Endothelial cell of umbilical vein (primary cell): ENCODE data around the gene NDUFAF2. TPM values are rescaled to one million over a fixed set of nuclear protein-coding genes. Genes with fewer than 3 reads are reported as not detected.

Experiments used
- BruUV-seq: library from RNA; stranded (reverse); fragments of 400-500 nt; replicated peaks from 2 replicates; lab custom pipeline; 2021; lab: Mats Ljungman, UMichigan
- CTCF ChIA-PET: fragments of 300-600, 350-600 bp; sonication (Branson Sonifier 250); formaldehyde crosslinking; loops from one replicate; lab custom pipeline; 2021; ENCODE audit warnings: antibody characterized with exemption, inconsistent platforms; lab: Charles Lee
- POLR2A ChIA-PET: fragments of 300-600, 350-600 bp; sonication (Branson Sonifier 250); formaldehyde crosslinking; loops from one replicate; lab custom pipeline; 2021; ENCODE audit warnings: antibody characterized with exemption, inconsistent platforms; lab: Charles Lee
- DNase-seq: peaks from one replicate; pipeline ENCODE4 v3.0.0-alpha.2; 2011; ENCODE audit warnings: low read depth, low spot score
- FAIRE-seq: peaks from 2 replicates; lab custom pipeline; 2011; peaks lifted over from hg19 to GRCh38; lab: Jason Lieb, UNC
- H2AFZ ChIP-seq: 2 replicates; pipeline ENCODE4 v1.6.0; 2012; ENCODE audit warnings: low read depth, low read length, control low read depth, inconsistent platforms
- H3K27ac ChIP-seq: 2 replicates; pipeline ENCODE4 v1.5.1; 2011; ENCODE audit warnings: low read depth, mild to moderate bottlenecking, control low read depth, low read length, moderate library complexity; ENCODE audit not compliant: insufficient read depth
- H3K27me3 ChIP-seq, 2 experiments: 2 replicates each; pipeline versions ENCODE4 v1.6.0 to v1.6.1; 2011; ENCODE audit warnings: low read length in 2 of 2, mixed read lengths in 1 of 2; ENCODE audit not compliant: control insufficient read depth in 2 of 2, insufficient read depth in 2 of 2
- H3K36me3 ChIP-seq, 2 experiments: 2 replicates in 1 of 2; 3 replicates in 1 of 2; pipeline ENCODE4 v1.5.1; 2011; ENCODE audit warnings: low read length in 2 of 2, mild to moderate bottlenecking in 1 of 2, moderate library complexity in 1 of 2; ENCODE audit not compliant: control insufficient read depth in 2 of 2, insufficient read depth in 2 of 2; ENCODE audit errors: extremely low read depth in 1 of 2
- H3K4me1 ChIP-seq: 3 replicates; pipeline ENCODE4 v1.5.1; 2011; ENCODE audit warnings: mild to moderate bottlenecking, low read length; ENCODE audit not compliant: control insufficient read depth, insufficient read depth; ENCODE audit errors: extremely low read depth
- H3K4me2 ChIP-seq: 2 replicates; pipeline ENCODE4 v1.6.1; 2011; ENCODE audit warnings: low read length, control low read depth, mixed read lengths; ENCODE audit not compliant: insufficient read depth
- H3K4me3 ChIP-seq, 3 experiments: fragments of 200-600 bp in 1 of 3; sonication (generic), shearing (Covaris generic) in 1 of 3; replicated peaks in 1 of 3; 2 replicates each; pipeline ENCODE4 v1.5.1; 2011 to 2016; ENCODE audit warnings: control low read depth in 3 of 3, low read length in 3 of 3, mild to moderate bottlenecking in 2 of 3, inconsistent platforms in 1 of 3, low read depth in 1 of 3, moderate library complexity in 1 of 3; ENCODE audit not compliant: insufficient read depth in 1 of 3
- H3K79me2 ChIP-seq: 2 replicates; pipeline ENCODE4 v1.6.0; 2012; ENCODE audit warnings: low read length, inconsistent platforms; ENCODE audit not compliant: control insufficient read depth, insufficient read depth
- H3K9ac ChIP-seq: replicated peaks from 2 replicates; pipeline ENCODE3; 2011; ENCODE audit warnings: low read length, control low read depth; ENCODE audit not compliant: insufficient read depth; ENCODE audit errors: extremely low read depth
- H3K9me1 ChIP-seq: replicated peaks from 3 replicates; pipeline ENCODE4 v1.6.0; 2011; ENCODE audit warnings: mild to moderate bottlenecking, low read length; ENCODE audit not compliant: control insufficient read depth, insufficient read depth; ENCODE audit errors: extremely low read depth
- H3K9me3 ChIP-seq: replicated peaks from 2 replicates; pipeline ENCODE4 v1.5.1; 2012; ENCODE audit warnings: low read length, inconsistent platforms; ENCODE audit not compliant: control insufficient read depth, insufficient read depth
- H4K20me1 ChIP-seq: replicated peaks from 2 replicates; pipeline ENCODE3; 2011; ENCODE audit warnings: mild to moderate bottlenecking, low read length; ENCODE audit not compliant: control insufficient read depth, insufficient read depth; ENCODE audit errors: extremely low read depth
- CTCF ChIP-seq, 2 donors: IDR thresholded peaks; 1 replicate in 1 of 2; 2 replicates in 1 of 2; pipeline ENCODE4 v1.5.1; 2011; ENCODE audit warnings: low read length in 2 of 2, mild to moderate bottlenecking in 2 of 2, moderate library complexity in 2 of 2, control low read depth in 1 of 2, inconsistent platforms in 1 of 2, low read depth in 1 of 2; ENCODE audit not compliant: insufficient read depth in 1 of 2; ENCODE audit errors: extremely low read depth in 1 of 2
- EZH2 ChIP-seq: IDR thresholded peaks from 2 replicates; pipeline ENCODE4 v1.6.1; 2012; ENCODE audit warnings: borderline replicate concordance, low read depth, mild to moderate bottlenecking, moderate library complexity, low read length, inconsistent platforms; ENCODE audit not compliant: severe bottlenecking
- FOS ChIP-seq: IDR thresholded peaks from 2 replicates; pipeline ENCODE4 v1.6.1; 2011; ENCODE audit warnings: mild to moderate bottlenecking, low read length, moderate library complexity, borderline replicate concordance; ENCODE audit not compliant: insufficient read depth
- GATA2 ChIP-seq: IDR thresholded peaks from 2 replicates; pipeline ENCODE4 v1.7.0; 2011; ENCODE audit warnings: low read depth, mild to moderate bottlenecking, moderate library complexity, mixed read lengths, low read length; ENCODE audit not compliant: insufficient read length, insufficient read depth
- JUN ChIP-seq: IDR thresholded peaks from 2 replicates; pipeline ENCODE4 v1.6.1; 2011; ENCODE audit warnings: borderline replicate concordance, low read depth; ENCODE audit not compliant: insufficient read length, insufficient read depth
- MAX ChIP-seq: IDR thresholded peaks from 2 replicates; pipeline ENCODE4 v1.6.1; 2011; ENCODE audit not compliant: insufficient read depth, insufficient read length
- MYC ChIP-seq: IDR thresholded peaks from one replicate; pipeline ENCODE4 v1.6.1; 2011; ENCODE audit warnings: mild to moderate bottlenecking, low read depth, low read length
- POLR2A ChIP-seq: IDR thresholded peaks from 2 replicates; pipeline ENCODE4 v1.6.1; 2012; ENCODE audit warnings: low read depth, mild to moderate bottlenecking, control low read depth, low read length
- POLR2AphosphoS5 ChIP-seq: IDR thresholded peaks from 2 replicates; pipeline ENCODE4 v1.6.1; 2012; ENCODE audit warnings: low read depth, mild to moderate bottlenecking, control low read depth, low read length, moderate library complexity; ENCODE audit not compliant: insufficient read depth
- dilution Hi-C: fragments of 300-500 bp; cut with MboI; formaldehyde crosslinking; loops from one replicate; pipeline ENCODE4 v1.15.0; 2019; ENCODE audit warnings: low sequenced_read_pairs; ENCODE audit not compliant: extremely low pct_ligation_motif_present
- intact Hi-C: fragments of 100-400 bp; cut with micrococcal nuclease; formaldehyde crosslinking; loops from one replicate; pipeline ENCODE4 v1.10.0; 2022
- polyA plus RNA-seq, 4 experiments: library from polyadenylated mRNA; depleted of rRNA in 3 of 4; stranded (reverse) in 3 of 4; unstranded in 1 of 4; fragments of >200 nt; gene quantifications; 2 replicates each; pipeline versions ENCODE4 v1.2.1 to v1.2.3, GENCODE V29; 2011 to 2012; ENCODE audit warnings: missing spikeins in 1 of 4
- total RNA-seq: library from RNA; stranded (reverse); gene quantifications from 2 replicates; pipeline ENCODE4 v1.2.3, GENCODE V29; 2021

NDUFAF2 gene
- total and polyA plus RNA-seq, 2 donors (not counting 3 experiments of a cell fraction or from before 2014, with no cell fraction given): 10.7 to 39.9 TPM

- H3K9ac ChIP-seq: no peak overlapping the region
- H3K9me3 ChIP-seq: peaks cover 2% of the 10 kb centered on the region
- H3K9me1 ChIP-seq: no peaks in the 10 kb centered on the region
- intact Hi-C loops (loop anchor here (10.0 kb wide), 1 partner anchor 860 kb away; no protein-coding TSS in a partner anchor), dilution Hi-C loops (no loop called here)
- H3K27ac ChIP-seq: no peak overlapping the region
- no peak for TF ChIP-seq POLR2AphosphoS5
- no peak for TF ChIP-seq EZH2
- TF ChIP-seq POLR2A: no peak
- TF ChIP-seq JUN: no peak
- no peak for TF ChIP-seq MYC
- TF ChIP-seq CTCF (IDR thresholded peaks at IDR 0.05; ENCODE audit: extremely low read depth in 1 of 2, insufficient read depth in 1 of 2, low read depth in 1 of 2, low read length in 2 of 2): no peak
- TF ChIP-seq FOS: no peak
- TF ChIP-seq GATA2: no peak
- no peak for TF ChIP-seq MAX
- FAIRE-seq (no peak), DNase-seq (no peak)
- H2AFZ ChIP-seq: no peak overlapping the region
- no peaks in the 10 kb centered on the region for H4K20me1 ChIP-seq
- peaks cover 57% of the 10 kb centered on the region for H3K79me2 ChIP-seq
- H3K4me1 ChIP-seq: no peaks in the 10 kb centered on the region
- POLR2A ChIA-PET: no interaction called here
- no TSS peak for BruUV-seq
- no peaks in the 10 kb centered on the region for H3K27me3 ChIP-seq
- no peak overlapping the region for H3K4me2 ChIP-seq
- H3K4me3 ChIP-seq: no peak overlapping the region
- H3K36me3 ChIP-seq: no peaks in the 10 kb centered on the region
- CTCF ChIA-PET: no interaction called here
These were observed 10.2 kb downstream of the NDUFAF2 start for GRCh38 chr5:60955239-60955638.
